Upper lobe of right lung (tissue), 1 donor: ENCODE measurements around the gene SRPK2. TPM values are rescaled to one million over a fixed set of nuclear protein-coding genes. Genes with fewer than 3 reads are reported as not detected.

Experiments used
- ATAC-seq: fragments of 200-7000 bp; cut with Tn5 transposase; one replicate; pipeline ENCODE4 v1.9.1; 2020; ENCODE audit warnings: mild to moderate bottlenecking, moderate library complexity
- DNase-seq: peaks from one replicate; pipeline ENCODE4 v3.0.0-alpha.2; 2020
- H3K27ac ChIP-seq: fragments of 200-600 bp; one replicate; pipeline ENCODE4 v1.8.0; 2022
- H3K27me3 ChIP-seq: fragments of 200-600 bp; one replicate; pipeline ENCODE4 v1.8.0; 2022; ENCODE audit warnings: mild to moderate bottlenecking
- H3K36me3 ChIP-seq: fragments of 200-600 bp; one replicate; pipeline ENCODE4 v1.8.0; 2022
- H3K4me1 ChIP-seq: fragments of 200-600 bp; one replicate; pipeline ENCODE4 v1.8.0; 2022
- H3K4me3 ChIP-seq: fragments of 200-600 bp; one replicate; pipeline ENCODE4 v1.8.0; 2022; ENCODE audit warnings: mild to moderate bottlenecking
- H3K9me3 ChIP-seq: fragments of 200-600 bp; one replicate; pipeline ENCODE4 v1.8.0; 2022
- CTCF ChIP-seq: fragments of 200-600 bp; IDR thresholded peaks from one replicate; pipeline ENCODE4 v1.8.0; 2022; ENCODE audit warnings: antibody characterized with exemption
- intact Hi-C: fragments of 100-400 bp; cut with DNase I; formaldehyde crosslinking; loops from one replicate; pipeline ENCODE4 v1.11.0; 2022
- total RNA-seq: library from RNA; stranded (reverse); fragmentation: NEBNext Ultra II Directional; extraction: Animal tissue kit (Norgen Biotek cat#: 25700); gene quantifications from one replicate; pipeline ENCODE4 v1.2.1, GENCODE V29; 2021
- donor health status: DM: no; HTN: yes; CAD: no; lungs with severe emphysema.

SRPK2 gene
- total RNA-seq, 1 donor from 2014 or later: 48.5 TPM

- no peak for TF ChIP-seq CTCF
- H3K4me1 ChIP-seq: no peaks in the 10 kb centered on the region
- H3K36me3 ChIP-seq: peaks cover 36% of the 10 kb centered on the region
- H3K27ac ChIP-seq: no peak overlapping the region
- intact Hi-C loops: no loop called here
- no peaks in the 10 kb centered on the region for H3K9me3 ChIP-seq
- DNase-seq (no peak), ATAC-seq (no peak)
- no peaks in the 10 kb centered on the region for H3K27me3 ChIP-seq
- H3K4me3 ChIP-seq: no peak overlapping the region
These were observed 258.7 kb downstream of the SRPK2 start for GRCh38 chr7:105130048-105130447.

- H3K9me3 ChIP-seq: no peaks in the 10 kb centered on the region
- no peak for TF ChIP-seq CTCF
- ATAC-seq: no peak
These were observed 261.5 kb downstream of the SRPK2 start for GRCh38 chr7:105127179-105127578.

GRCh38 chr7:105126436-105126975, 262.2 kb downstream of the SRPK2 start:
- H3K4me1 ChIP-seq: no peaks in the 10 kb centered on the region
- no peaks in the 10 kb centered on the region for H3K27me3 ChIP-seq
- no peaks in the 10 kb centered on the region for H3K9me3 ChIP-seq
- DNase-seq (no peak), ATAC-seq (no peak)
- H3K36me3 ChIP-seq: peaks cover 22% of the 10 kb centered on the region
- no peak for TF ChIP-seq CTCF
- no peak overlapping the region for H3K27ac ChIP-seq
- intact Hi-C loops: no loop called here
- H3K4me3 ChIP-seq: no peak overlapping the region

More at GRCh38 chr7:105127179-105127578, 261.5 kb downstream of the SRPK2 start:
- H3K36me3 ChIP-seq: peaks cover 26% of the 10 kb centered on the region
- H3K4me3 ChIP-seq: no peak overlapping the region
- no peak for DNase-seq
- intact Hi-C loops: no loop called here
- H3K4me1 ChIP-seq: no peaks in the 10 kb centered on the region
- H3K27ac ChIP-seq: no peak overlapping the region
- H3K27me3 ChIP-seq: no peaks in the 10 kb centered on the region

- Histone ChIP-seq H3K9me3 (no peaks in the 10 kb centered on the region), H3K4me1 (no peaks in the 10 kb centered on the region), H3K4me3 (no peak overlapping the region), H3K27ac (no peak overlapping the region), H3K36me3 (peaks cover 22% of the 10 kb centered on the region), H3K27me3 (no peaks in the 10 kb centered on the region)
- DNase-seq (no peak), ATAC-seq (no peak)
- TF ChIP-seq CTCF: no peak
- intact Hi-C loops: no loop called here
These were observed 263.0 kb downstream of the SRPK2 start for GRCh38 chr7:105125745-105126144.

GRCh38 chr7:105122619-105123018, 266.1 kb downstream of the SRPK2 start:
- H3K36me3 ChIP-seq: peaks cover 24% of the 10 kb centered on the region
- H3K27ac ChIP-seq: no peak overlapping the region
- ATAC-seq: no peak
- no peaks in the 10 kb centered on the region for H3K9me3 ChIP-seq
- H3K4me3 ChIP-seq: no peak overlapping the region
- no peak for TF ChIP-seq CTCF
- DNase-seq: no peak
- H3K27me3 ChIP-seq: no peaks in the 10 kb centered on the region
- H3K4me1 ChIP-seq: no peaks in the 10 kb centered on the region
- intact Hi-C loops: no loop called here
